ENCODE data around the gene LDLRAD4.

- TF ChIP-seq CTCF (IDR thresholded peaks at IDR 0.05; ENCODE audit: insufficient read depth, low read length, poor library complexity, severe bottlenecking) (no peak), EZH2phosphoT487 (conservative IDR thresholded peaks at IDR 0.05; ENCODE audit: low read length) (no peak)
These were observed 35.5 kb downstream of the LDLRAD4 start for GRCh38 chr18:13253786-13254688.

All from SU-DHL-6 (cell line).